Glutamatergic neuron (in vitro differentiated cells): Measurements from ENCODE around the gene MTMR10. TPM values are rescaled to one million over a fixed set of nuclear protein-coding genes. Genes with fewer than 3 reads are reported as not detected.

Experiments used
- DNase-seq: peaks from one replicate; pipeline ENCODE4 v3.0.0; 2022
- H3K27ac Mint-ChIP-seq: one replicate; pipeline ENCODE4 v1.8.0; 2020; ENCODE audit warnings: mild to moderate bottlenecking, mixed read lengths, inconsistent platforms; ENCODE audit not compliant: unreplicated experiment
- H3K27me3 Mint-ChIP-seq: one replicate; pipeline ENCODE4 v1.8.0; 2020; ENCODE audit warnings: mild to moderate bottlenecking, moderate library complexity, mixed read lengths, inconsistent platforms; ENCODE audit not compliant: unreplicated experiment
- H3K36me3 Mint-ChIP-seq: one replicate; pipeline ENCODE4 v1.8.0; 2020; ENCODE audit warnings: mild to moderate bottlenecking, mixed read lengths, inconsistent platforms; ENCODE audit not compliant: unreplicated experiment
- H3K4me1 Mint-ChIP-seq: one replicate; pipeline ENCODE4 v1.8.0; 2020; ENCODE audit warnings: mild to moderate bottlenecking, low read depth, mixed read lengths, inconsistent platforms; ENCODE audit not compliant: unreplicated experiment
- H3K4me3 Mint-ChIP-seq: one replicate; pipeline ENCODE4 v1.8.0; 2020; ENCODE audit warnings: mild to moderate bottlenecking, mixed read lengths, inconsistent platforms; ENCODE audit not compliant: unreplicated experiment
- H3K9me3 Mint-ChIP-seq: one replicate; pipeline ENCODE4 v1.8.0; 2020; ENCODE audit warnings: mild to moderate bottlenecking, moderate library complexity, mixed read lengths, inconsistent platforms; ENCODE audit not compliant: unreplicated experiment
- CTCF ChIP-seq: fragments of 200-600 bp; sonication (generic); IDR thresholded peaks from one replicate; pipeline ENCODE4 v1.5.0; 2021; ENCODE audit not compliant: partially characterized antibody, unreplicated experiment
- total RNA-seq: library from RNA; stranded (reverse); fragmentation: NEBNext Ultra II Directional; extraction: Animal tissue kit (Norgen Biotek cat#: 25700); gene quantifications from one replicate; pipeline ENCODE4 v1.2.1, GENCODE V29; 2021; ENCODE audit not compliant: unreplicated experiment

Gene MTMR10
- total RNA-seq, 1 donor from 2014 or later, result 17.1 TPM

- Mint-ChIP-seq H3K4me3 (no peak overlapping the region), H3K27me3 (no peaks in the 10 kb centered on the region), H3K27ac (no peak overlapping the region), H3K4me1 (peaks cover 4% of the 10 kb centered on the region), H3K9me3 (peaks cover 2% of the 10 kb centered on the region), H3K36me3 (no peaks in the 10 kb centered on the region)
- no peak for DNase-seq
- TF ChIP-seq CTCF, result no peak
These were observed 12.8 kb upstream of the MTMR10 start for GRCh38 chr15:31004220-31004733.

DNA sequence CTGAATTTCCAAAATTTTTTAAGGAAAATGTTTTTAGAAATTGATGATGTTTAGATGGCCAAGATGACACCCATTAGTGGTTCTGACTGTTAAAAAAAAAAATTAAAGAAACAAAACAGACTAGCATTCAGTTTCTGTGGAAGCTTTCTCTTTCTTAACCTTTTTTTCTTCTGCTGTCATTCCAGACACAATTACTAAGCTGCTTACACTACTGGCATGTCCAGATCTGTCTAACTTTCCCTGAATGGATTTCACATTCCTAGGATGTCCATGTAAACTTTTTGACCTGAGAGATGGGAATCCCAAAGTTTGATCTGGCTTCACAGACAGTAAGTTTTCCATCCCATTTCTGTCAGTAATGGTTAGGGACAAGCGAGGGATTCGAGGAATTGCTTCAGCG lies 10.3 kb upstream of the MTMR10 start:
- no peaks in the 10 kb centered on the region for H3K36me3 Mint-ChIP-seq
- H3K27me3 Mint-ChIP-seq, result no peaks in the 10 kb centered on the region
- no peak overlapping the region for H3K4me3 Mint-ChIP-seq
- H3K27ac Mint-ChIP-seq, result no peak overlapping the region
- DNase-seq, result no peak
- peaks cover 4% of the 10 kb centered on the region for H3K4me1 Mint-ChIP-seq
- TF ChIP-seq CTCF, result no peak
- peaks cover 2% of the 10 kb centered on the region for H3K9me3 Mint-ChIP-seq

DNA sequence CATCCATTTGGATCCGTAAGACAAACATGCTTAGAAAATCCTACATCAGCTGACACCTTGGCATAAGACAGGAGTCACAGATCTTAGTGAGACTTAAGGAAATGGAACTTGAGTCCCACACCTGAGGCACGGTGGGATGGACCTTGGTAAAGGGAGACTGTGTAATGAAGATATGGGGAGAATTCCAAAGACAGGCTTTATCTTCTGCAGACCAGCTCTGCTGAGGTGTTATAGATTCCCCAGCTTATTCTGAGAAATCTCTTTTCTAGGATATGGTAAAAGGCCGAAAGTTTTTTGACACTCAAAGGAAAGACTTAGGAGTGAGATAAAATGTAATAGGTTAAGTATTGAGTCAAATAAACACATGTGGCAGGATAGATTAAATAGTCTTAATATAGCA lies 8.3 kb upstream of the MTMR10 start:
- no peaks in the 10 kb centered on the region for H3K27me3 Mint-ChIP-seq
- no peaks in the 10 kb centered on the region for H3K9me3 Mint-ChIP-seq
- no peak for TF ChIP-seq CTCF
- H3K27ac Mint-ChIP-seq, result no peak overlapping the region
- no peak overlapping the region for H3K4me3 Mint-ChIP-seq
- peaks cover 4% of the 10 kb centered on the region for H3K4me1 Mint-ChIP-seq
- no peak for DNase-seq
- no peaks in the 10 kb centered on the region for H3K36me3 Mint-ChIP-seq

DNA sequence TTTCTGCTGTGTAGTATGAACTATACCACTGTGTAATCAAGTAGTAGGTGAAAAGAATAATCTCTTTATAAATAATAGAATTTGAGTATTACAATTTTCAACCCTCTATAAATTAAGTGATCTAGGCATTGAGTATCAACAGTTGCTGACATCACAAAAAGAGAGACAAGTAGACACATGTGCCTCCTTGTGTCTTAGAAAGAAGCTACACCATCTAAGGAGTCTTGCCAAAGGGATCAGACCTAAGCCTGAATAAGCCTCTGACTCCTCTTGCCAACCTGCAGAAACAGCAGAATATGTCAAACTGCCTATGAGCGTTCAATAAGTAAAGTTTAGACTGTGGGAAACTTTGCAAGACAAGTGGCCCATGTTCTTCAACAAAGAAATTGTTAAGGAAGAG lies 5.8 kb upstream of the MTMR10 start:
- H3K4me1 Mint-ChIP-seq, result peaks cover 2% of the 10 kb centered on the region
- no peaks in the 10 kb centered on the region for H3K36me3 Mint-ChIP-seq
- H3K9me3 Mint-ChIP-seq, result no peaks in the 10 kb centered on the region
- no peak for DNase-seq
- no peak overlapping the region for H3K4me3 Mint-ChIP-seq
- no peak overlapping the region for H3K27ac Mint-ChIP-seq
- no peaks in the 10 kb centered on the region for H3K27me3 Mint-ChIP-seq
- TF ChIP-seq CTCF, result no peak

DNA sequence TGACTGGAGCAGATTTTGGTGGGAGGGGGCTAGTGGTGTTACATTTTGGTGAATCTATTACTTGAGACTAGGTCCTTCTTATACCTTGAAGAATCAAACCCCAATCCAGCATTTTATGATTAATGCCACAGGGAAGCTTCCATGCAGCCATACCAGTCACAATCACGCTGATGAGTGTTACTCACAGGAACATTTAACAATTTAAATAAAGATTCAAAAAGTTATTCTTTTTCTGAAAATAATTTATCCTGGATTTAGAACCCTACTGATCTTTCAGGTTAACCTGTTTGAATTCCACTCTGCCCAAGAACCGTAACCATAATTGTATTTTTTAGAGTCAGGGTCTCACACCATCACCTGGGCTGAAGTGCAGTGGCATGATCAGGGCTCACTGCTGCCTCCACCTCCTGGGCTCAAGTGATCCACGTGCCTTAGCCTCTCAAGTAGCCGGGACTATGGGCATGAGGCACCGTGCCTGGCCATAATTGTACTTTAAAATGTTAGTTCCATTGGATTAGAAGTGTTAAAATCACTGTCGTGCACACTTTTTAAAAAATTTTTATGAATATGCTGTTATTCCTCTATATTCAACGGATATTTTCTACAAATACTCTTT lies 929 bp upstream of the MTMR10 start:
- H3K27me3 Mint-ChIP-seq, result peaks cover 4% of the 10 kb centered on the region
- no peak for TF ChIP-seq CTCF
- peak overlapping the region; percentile 70 for H3K27ac Mint-ChIP-seq
- H3K4me1 Mint-ChIP-seq, result peaks cover 13% of the 10 kb centered on the region
- no peaks in the 10 kb centered on the region for H3K9me3 Mint-ChIP-seq
- DNase-seq, result no peak
- H3K36me3 Mint-ChIP-seq, result no peaks in the 10 kb centered on the region
- H3K4me3 Mint-ChIP-seq, result peak overlapping the region; percentile 88
